ENCODE results near the gene DUSP23.

Gene DUSP23

GRCh38 chr1:159780583-159781582 lies at the start of gene DUSP23:
Gene DUSP23 (plus strand): TSS chr1:159780962. CDS start chr1:159781101, 139 bp downstream.
- DNase-seq (peak; percentile 94), ATAC-seq (peak; percentile 98)

DNA sequence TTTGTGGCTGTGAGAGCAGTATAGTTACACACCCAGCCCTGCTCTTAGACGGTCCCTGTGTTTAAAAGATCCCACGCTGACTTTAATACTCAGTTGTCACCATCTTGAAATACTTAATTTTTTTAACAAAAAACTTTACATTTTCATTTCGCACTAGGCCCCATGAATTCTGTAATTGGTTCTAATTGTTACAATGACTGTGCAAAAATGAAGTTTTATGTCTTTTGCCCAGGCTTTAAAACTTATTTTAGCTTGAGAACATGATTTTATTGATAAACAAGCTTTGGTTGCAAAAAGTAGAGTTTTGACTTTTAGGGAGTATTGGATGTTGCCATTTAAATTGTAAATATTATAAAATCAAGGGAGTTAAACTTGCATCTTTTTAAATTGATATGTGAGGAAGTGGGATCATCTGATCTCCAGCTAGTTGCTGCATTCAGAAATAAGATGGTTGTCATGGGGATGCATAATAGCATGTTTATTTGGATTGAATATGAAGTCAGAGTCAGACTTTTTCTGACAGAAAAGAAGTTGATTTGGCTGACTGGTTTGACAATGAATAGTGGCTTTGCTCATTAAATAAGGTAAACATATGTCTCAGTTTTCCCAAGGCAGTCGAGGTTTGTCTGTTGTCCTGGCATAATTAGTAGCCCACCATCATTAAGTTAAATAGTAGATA lies 43.4 kb upstream of the DUSP23 start:
- DNase-seq: no peak
- ATAC-seq: no peak

- DNase-seq (no peak), ATAC-seq (no peak)
These were observed 36.9 kb upstream of the DUSP23 start for GRCh38 chr1:159743651-159744410.

DNA sequence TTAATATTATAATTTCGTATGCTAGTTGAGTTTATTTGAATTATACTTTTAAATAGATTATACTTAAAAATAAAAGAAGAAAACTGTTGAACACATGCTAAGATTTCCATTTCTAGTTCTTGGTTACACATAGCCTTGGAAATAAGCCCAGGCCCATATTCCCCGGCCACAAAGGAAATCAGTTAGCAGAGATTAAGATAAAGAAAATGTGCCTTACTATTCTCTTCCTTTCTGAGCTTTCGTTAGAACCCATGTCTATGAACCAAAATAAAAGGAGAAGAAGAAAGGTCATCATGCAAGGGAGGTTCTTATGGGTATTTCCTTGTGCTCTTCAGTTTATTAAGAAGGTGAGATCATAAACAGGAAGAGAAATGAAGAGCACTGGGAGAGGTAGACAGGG lies 34.1 kb upstream of the DUSP23 start:
- DNase-seq (no peak), ATAC-seq (no peak)

DNA sequence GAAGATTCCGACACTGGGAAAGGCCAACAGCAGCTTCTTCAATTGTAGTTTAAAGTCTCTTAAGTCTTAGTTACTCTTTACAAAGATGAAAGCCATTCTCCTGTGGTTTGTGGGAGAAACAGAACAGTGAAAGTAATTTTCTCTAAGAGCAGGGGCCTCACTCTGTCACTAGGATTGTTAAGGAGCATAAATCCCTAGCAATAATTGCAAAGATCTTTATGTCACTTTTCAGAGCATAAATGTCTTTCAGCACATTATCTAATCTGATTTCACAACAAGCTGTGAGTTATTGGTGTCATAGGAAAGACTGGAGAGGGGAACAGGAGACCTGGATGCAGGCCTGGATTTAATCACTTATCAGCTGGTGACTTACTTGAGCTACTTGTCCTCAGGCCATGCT lies 32.4 kb upstream of the DUSP23 start:
- ATAC-seq (no peak), DNase-seq (no peak)

DNA sequence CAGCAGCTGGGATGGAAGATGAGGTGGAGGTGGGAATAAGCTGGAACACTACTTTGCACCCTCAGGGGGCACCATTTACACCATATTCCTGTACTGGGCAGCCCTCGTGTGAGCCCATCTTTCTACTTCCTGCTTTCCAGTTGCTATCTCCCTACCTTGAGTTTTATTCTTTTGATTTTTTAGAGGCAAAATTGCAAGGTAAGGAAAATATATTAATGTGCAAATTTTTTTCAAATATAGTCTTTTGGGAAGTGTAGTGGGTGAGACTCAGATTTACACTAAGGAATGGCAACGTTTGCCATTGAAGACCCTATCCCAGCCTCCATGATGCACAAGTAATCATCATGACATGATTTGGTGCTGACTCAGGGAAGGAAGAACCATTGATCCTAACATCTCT lies 31.1 kb upstream of the DUSP23 start:
- DNase-seq: no peak
- no peak for ATAC-seq

DNA sequence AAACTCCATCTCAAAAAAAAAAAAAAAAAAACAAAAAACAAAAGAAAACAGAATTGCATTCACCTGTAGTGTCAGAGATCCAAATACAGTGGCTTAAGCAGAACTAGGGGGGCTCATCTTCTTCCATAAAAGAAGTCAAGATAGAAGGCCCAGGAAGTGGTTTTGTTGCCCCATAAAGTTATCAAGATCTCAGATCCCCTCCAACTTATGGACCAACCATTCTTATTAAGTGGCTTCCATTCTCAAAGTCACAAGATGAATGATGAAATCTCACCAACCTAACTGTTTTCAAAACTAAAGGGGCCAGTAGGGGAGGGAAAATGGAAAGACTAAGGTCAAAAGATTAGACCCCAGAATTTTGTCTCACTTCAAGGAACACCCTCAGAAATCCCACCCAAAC lies 30.1 kb upstream of the DUSP23 start:
- no peak for ATAC-seq
- no peak for DNase-seq

DNA sequence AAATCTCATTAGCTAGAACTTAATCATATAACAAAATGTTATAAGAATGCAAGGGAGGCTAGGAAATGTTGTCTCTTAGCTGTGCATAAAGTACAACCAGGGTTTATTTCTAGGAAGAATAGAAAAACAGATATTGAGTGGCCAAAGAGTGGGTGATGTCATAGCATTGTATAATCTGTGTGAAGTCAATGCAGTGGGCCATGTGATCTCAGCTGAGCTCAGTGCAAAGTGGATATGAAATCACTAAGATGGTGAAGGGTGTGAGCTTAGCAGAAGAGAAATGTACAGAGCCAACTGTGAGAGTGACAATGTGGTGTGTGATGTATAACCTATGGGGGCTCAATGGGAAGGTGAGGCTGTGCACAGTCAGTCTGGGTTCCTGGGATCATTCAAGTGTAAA lies 29.7 kb upstream of the DUSP23 start:
- DNase-seq: no peak
- no peak for ATAC-seq

DNA sequence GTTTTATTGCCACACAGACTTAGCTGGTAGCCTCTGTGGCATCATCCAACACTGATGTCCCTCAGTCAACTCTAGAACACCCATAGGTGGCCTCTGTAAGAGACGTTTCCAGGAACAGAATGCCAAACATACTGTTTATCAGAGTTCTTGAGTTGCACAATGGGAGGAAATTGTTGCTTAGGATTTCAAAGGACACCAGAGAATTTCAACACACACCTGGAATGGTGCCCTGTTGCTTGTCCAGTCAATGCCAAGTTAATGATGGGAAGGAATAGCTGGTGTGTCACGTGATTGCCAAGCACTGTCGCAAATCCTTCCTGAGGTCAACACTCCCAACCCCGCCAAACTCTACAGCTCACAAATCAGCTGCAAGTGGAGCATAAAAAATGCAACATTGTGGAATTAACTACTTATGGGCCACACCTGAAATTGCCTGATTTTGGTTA lies 28.6 kb upstream of the DUSP23 start:
- no peak for ATAC-seq
- no peak for DNase-seq

DNA sequence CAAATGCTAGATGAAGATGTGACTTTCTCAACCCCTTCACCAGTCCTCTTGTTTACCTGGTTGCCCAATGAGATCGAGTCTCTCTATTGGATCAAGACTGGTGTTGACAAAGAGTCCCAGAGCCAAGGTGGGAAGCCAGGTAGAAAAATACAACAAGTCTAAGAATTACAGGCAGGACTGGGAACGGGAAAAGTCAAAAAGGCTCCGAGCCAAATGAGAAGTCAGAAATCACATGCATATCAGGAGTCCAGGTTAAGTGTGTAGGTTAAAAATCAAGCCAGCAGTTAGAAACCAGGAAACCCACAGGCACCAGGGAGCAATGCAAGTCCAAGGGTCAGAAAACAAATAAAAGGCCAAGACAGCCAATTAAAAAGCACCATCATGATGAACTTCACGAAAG lies 27.4 kb upstream of the DUSP23 start:
- no peak for DNase-seq
- no peak for ATAC-seq

DNA sequence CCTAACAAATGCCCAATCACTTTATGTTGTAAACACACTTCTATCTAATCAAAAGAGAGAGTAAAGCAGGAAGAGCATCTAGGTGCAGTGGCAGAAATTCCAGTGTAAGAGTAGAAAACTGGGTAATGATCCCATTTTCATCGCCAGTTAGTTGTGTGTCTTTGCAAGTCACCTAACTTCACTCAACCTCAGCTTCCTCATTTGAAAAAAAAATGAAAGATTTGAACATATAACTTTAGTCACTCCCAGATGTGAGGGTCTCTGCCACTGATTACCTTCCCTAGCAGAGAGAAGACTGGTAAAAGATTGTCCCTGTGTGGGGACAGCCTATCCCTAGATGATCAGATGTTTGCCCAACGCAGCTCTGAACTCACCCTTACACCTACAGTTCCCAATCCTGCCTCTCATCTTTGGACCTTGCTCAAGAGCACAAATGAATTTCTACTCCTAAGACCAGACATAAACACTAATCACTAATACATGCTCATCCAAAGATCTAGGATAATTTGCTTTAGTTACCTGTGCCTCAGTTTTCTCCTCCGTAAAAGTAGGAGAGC lies 25.2 kb upstream of the DUSP23 start:
- no peak for ATAC-seq
- DNase-seq: no peak

- DNase-seq (no peak), ATAC-seq (no peak)
These were observed 24.4 kb upstream of the DUSP23 start for GRCh38 chr1:159756397-159756796.

- no peak for DNase-seq
- ATAC-seq: no peak
These were observed 17.1 kb upstream of the DUSP23 start for GRCh38 chr1:159763686-159764085.

DNA sequence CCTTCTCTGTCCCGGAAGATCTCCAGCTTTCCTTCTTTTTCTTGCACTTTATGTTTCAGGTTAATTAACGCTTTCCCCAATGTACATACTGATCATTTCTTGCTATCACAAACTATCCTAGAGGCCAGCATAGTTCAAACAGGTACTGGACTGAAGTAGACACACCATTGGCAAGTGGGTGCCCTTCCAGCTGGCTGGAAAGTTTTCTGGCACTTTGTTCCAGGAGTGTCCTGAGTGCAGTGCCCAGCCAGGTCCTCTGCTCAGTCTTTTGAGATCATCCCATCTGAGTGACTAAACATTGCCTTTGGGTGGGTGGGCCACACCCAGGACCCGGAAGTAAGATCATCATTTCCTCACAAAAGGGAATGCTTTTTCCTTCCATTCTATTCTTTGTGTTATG lies 15.0 kb upstream of the DUSP23 start:
- ATAC-seq (no peak), DNase-seq (no peak)

DNA sequence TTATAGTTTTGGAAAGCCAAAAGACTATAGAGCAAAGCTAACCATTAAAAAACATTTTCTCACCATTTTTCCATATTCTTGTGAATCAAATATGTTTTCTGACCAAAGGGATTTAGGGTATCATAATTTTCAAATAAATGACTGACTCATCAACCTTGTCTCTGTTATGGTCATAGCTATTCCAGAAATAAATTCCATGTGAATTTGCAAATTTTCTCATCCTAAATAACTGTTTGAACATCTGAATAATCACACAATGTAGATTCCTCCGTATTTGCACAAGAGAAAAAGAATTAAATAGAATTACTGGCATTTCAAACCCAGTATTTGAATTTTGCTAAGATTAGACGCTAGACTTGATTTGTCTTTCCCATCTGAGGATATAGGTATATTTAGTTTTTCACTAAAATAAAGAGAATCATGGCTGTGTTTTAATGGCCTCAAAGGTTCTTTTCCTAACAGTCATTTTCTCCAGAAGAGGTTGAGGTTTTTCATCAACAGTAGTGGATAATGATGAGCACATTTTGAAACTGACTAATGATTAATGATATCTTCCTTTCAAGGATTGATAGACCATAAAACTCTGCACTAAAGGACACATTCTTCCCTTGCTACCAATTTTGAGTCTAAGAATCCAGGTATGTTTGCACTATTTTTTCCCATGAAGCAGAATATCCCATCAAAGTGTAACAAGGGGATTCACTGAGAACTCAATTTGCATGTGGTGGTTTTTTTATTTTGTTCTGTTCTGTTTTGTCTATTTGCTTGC lies 9.5 kb upstream of the DUSP23 start:
- ATAC-seq (no peak), DNase-seq (no peak)

DNA sequence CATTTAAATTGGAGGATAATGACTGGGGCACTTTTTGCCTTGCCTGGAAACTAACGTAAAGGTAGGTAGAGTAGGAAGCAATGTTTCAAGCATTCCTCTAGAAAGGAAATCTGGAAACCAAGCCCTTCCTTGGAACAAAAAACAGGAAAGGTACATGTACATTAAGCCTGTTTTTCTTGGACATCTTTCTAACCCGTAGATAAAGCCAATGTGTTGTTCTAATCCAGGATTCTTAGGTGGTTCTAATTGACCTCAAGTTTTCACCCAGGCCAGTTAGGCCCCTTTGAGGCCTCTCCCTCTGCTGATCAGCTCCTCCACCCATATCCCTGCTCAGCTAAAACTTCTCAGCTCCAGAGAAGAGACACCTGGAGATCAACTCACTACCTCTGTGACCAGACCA lies 6.3 kb upstream of the DUSP23 start:
- DNase-seq (no peak), ATAC-seq (no peak)

GRCh38 chr1:159775716-159776115 lies 5.0 kb upstream of the DUSP23 start:
- no peak for ATAC-seq
- DNase-seq: no peak

- DNase-seq (no peak), ATAC-seq (no peak)
These were observed 2.5 kb upstream of the DUSP23 start for GRCh38 chr1:159778266-159778665.

DNA sequence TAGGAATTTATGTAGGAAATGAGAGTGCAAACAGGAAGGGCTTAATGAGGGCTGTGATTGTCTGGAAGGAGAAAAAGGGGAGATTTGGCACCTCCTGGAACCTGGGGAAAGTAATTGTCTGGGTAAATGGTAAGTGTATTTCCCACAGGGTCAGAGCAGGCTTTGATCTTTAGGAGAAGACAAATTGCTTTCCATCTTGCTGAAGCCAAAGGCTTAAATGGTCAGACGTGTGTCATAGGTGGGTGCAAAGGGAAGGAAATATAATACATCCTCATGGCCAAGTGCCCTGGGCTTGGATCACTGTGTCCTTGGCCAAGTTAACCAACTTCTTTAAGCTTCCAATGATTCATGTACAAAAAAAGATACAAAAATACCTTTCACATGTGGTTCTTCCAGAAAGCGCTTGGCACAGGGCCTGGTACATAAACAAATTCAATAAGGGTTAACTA lies 1.3 kb upstream of the DUSP23 start:
- no peak for ATAC-seq
- DNase-seq: no peak

DNA sequence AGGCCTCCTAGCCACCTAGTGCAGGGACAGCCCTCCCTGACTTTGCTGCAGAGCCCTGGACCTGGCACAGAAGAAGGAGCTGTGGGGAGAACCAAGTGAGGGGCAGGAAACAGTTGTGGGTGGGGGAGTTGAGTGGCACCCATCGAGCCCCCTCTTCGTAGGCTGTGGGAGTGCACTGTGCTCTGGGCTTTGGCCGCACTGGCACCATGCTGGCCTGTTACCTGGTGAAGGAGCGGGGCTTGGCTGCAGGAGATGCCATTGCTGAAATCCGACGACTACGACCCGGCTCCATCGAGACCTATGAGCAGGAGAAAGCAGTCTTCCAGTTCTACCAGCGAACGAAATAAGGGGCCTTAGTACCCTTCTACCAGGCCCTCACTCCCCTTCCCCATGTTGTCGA lies 1.2 kb downstream of the DUSP23 start:
- no peak for ATAC-seq
- DNase-seq: no peak

DNA sequence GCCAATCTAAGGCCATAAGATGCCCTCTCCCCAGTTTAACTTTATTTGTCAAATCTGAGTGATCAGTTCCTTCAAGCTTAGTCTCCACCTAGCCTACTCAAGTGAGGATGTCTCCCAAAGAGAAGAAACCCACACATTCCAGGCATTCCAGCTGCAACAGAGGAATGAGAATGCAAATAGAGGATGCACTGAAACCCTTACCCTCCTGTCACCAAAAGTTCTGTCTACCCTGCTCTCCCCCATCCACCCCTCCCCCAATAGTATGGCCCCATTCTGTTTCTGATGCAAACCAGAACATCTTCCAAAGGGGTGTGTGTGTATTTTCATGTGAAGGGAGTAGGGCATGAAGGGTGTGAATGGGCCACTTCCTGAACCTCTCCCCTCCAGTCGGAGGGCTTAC lies 3.0 kb downstream of the DUSP23 start:
- ATAC-seq: no peak
- DNase-seq: no peak

GRCh38 chr1:159786465-159786864 lies 5.7 kb downstream of the DUSP23 start:
- DNase-seq: no peak
- no peak for ATAC-seq
